Endothelial cell of umbilical vein (primary cell): ENCODE data around the gene PRRC2C. TPM values are rescaled to one million over a fixed set of nuclear protein-coding genes. Genes with fewer than 3 reads are reported as not detected.

Source experiments
- BruUV-seq: library from RNA; stranded (reverse); fragments of 400-500 nt; replicated peaks from 2 replicates; lab custom pipeline; 2021; lab: Mats Ljungman, UMichigan
- CTCF ChIA-PET: fragments of 300-600, 350-600 bp; sonication (Branson Sonifier 250); formaldehyde crosslinking; loops from one replicate; lab custom pipeline; 2021; ENCODE audit warnings: antibody characterized with exemption, inconsistent platforms; lab: Charles Lee
- POLR2A ChIA-PET: fragments of 300-600, 350-600 bp; sonication (Branson Sonifier 250); formaldehyde crosslinking; loops from one replicate; lab custom pipeline; 2021; ENCODE audit warnings: antibody characterized with exemption, inconsistent platforms; lab: Charles Lee
- DNase-seq: peaks from one replicate; pipeline ENCODE4 v3.0.0-alpha.2; 2011; ENCODE audit warnings: low read depth, low spot score
- FAIRE-seq: peaks from 2 replicates; lab custom pipeline; 2011; peaks lifted over from hg19 to GRCh38; lab: Jason Lieb, UNC
- H2AFZ ChIP-seq: 2 replicates; pipeline ENCODE4 v1.6.0; 2012; ENCODE audit warnings: low read depth, low read length, control low read depth, inconsistent platforms
- H3K27ac ChIP-seq: 2 replicates; pipeline ENCODE4 v1.5.1; 2011; ENCODE audit warnings: low read depth, mild to moderate bottlenecking, control low read depth, low read length, moderate library complexity; ENCODE audit not compliant: insufficient read depth
- H3K27me3 ChIP-seq, 2 experiments: 2 replicates each; pipeline versions ENCODE4 v1.6.0 to v1.6.1; 2011; ENCODE audit warnings: low read length in 2 of 2, mixed read lengths in 1 of 2; ENCODE audit not compliant: control insufficient read depth in 2 of 2, insufficient read depth in 2 of 2
- H3K36me3 ChIP-seq, 2 experiments: 2 replicates in 1 of 2; 3 replicates in 1 of 2; pipeline ENCODE4 v1.5.1; 2011; ENCODE audit warnings: low read length in 2 of 2, mild to moderate bottlenecking in 1 of 2, moderate library complexity in 1 of 2; ENCODE audit not compliant: control insufficient read depth in 2 of 2, insufficient read depth in 2 of 2; ENCODE audit errors: extremely low read depth in 1 of 2
- H3K4me1 ChIP-seq: 3 replicates; pipeline ENCODE4 v1.5.1; 2011; ENCODE audit warnings: mild to moderate bottlenecking, low read length; ENCODE audit not compliant: control insufficient read depth, insufficient read depth; ENCODE audit errors: extremely low read depth
- H3K4me2 ChIP-seq: 2 replicates; pipeline ENCODE4 v1.6.1; 2011; ENCODE audit warnings: low read length, control low read depth, mixed read lengths; ENCODE audit not compliant: insufficient read depth
- H3K4me3 ChIP-seq, 3 experiments: fragments of 200-600 bp in 1 of 3; sonication (generic), shearing (Covaris generic) in 1 of 3; replicated peaks in 1 of 3; 2 replicates each; pipeline ENCODE4 v1.5.1; 2011 to 2016; ENCODE audit warnings: control low read depth in 3 of 3, low read length in 3 of 3, mild to moderate bottlenecking in 2 of 3, inconsistent platforms in 1 of 3, low read depth in 1 of 3, moderate library complexity in 1 of 3; ENCODE audit not compliant: insufficient read depth in 1 of 3
- H3K79me2 ChIP-seq: 2 replicates; pipeline ENCODE4 v1.6.0; 2012; ENCODE audit warnings: low read length, inconsistent platforms; ENCODE audit not compliant: control insufficient read depth, insufficient read depth
- H3K9ac ChIP-seq: replicated peaks from 2 replicates; pipeline ENCODE3; 2011; ENCODE audit warnings: low read length, control low read depth; ENCODE audit not compliant: insufficient read depth; ENCODE audit errors: extremely low read depth
- H3K9me1 ChIP-seq: replicated peaks from 3 replicates; pipeline ENCODE4 v1.6.0; 2011; ENCODE audit warnings: mild to moderate bottlenecking, low read length; ENCODE audit not compliant: control insufficient read depth, insufficient read depth; ENCODE audit errors: extremely low read depth
- H3K9me3 ChIP-seq: replicated peaks from 2 replicates; pipeline ENCODE4 v1.5.1; 2012; ENCODE audit warnings: low read length, inconsistent platforms; ENCODE audit not compliant: control insufficient read depth, insufficient read depth
- H4K20me1 ChIP-seq: replicated peaks from 2 replicates; pipeline ENCODE3; 2011; ENCODE audit warnings: mild to moderate bottlenecking, low read length; ENCODE audit not compliant: control insufficient read depth, insufficient read depth; ENCODE audit errors: extremely low read depth
- EZH2 ChIP-seq: IDR thresholded peaks from 2 replicates; pipeline ENCODE4 v1.6.1; 2012; ENCODE audit warnings: borderline replicate concordance, low read depth, mild to moderate bottlenecking, moderate library complexity, low read length, inconsistent platforms; ENCODE audit not compliant: severe bottlenecking
- FOS ChIP-seq: IDR thresholded peaks from 2 replicates; pipeline ENCODE4 v1.6.1; 2011; ENCODE audit warnings: mild to moderate bottlenecking, low read length, moderate library complexity, borderline replicate concordance; ENCODE audit not compliant: insufficient read depth
- GATA2 ChIP-seq: IDR thresholded peaks from 2 replicates; pipeline ENCODE4 v1.7.0; 2011; ENCODE audit warnings: low read depth, mild to moderate bottlenecking, moderate library complexity, mixed read lengths, low read length; ENCODE audit not compliant: insufficient read length, insufficient read depth
- JUN ChIP-seq: IDR thresholded peaks from 2 replicates; pipeline ENCODE4 v1.6.1; 2011; ENCODE audit warnings: borderline replicate concordance, low read depth; ENCODE audit not compliant: insufficient read length, insufficient read depth
- MYC ChIP-seq: IDR thresholded peaks from one replicate; pipeline ENCODE4 v1.6.1; 2011; ENCODE audit warnings: mild to moderate bottlenecking, low read depth, low read length
- POLR2A ChIP-seq: IDR thresholded peaks from 2 replicates; pipeline ENCODE4 v1.6.1; 2012; ENCODE audit warnings: low read depth, mild to moderate bottlenecking, control low read depth, low read length
- POLR2AphosphoS5 ChIP-seq: IDR thresholded peaks from 2 replicates; pipeline ENCODE4 v1.6.1; 2012; ENCODE audit warnings: low read depth, mild to moderate bottlenecking, control low read depth, low read length, moderate library complexity; ENCODE audit not compliant: insufficient read depth
- dilution Hi-C: fragments of 300-500 bp; cut with MboI; formaldehyde crosslinking; loops from one replicate; pipeline ENCODE4 v1.15.0; 2019; ENCODE audit warnings: low sequenced_read_pairs; ENCODE audit not compliant: extremely low pct_ligation_motif_present
- intact Hi-C: fragments of 100-400 bp; cut with micrococcal nuclease; formaldehyde crosslinking; loops from one replicate; pipeline ENCODE4 v1.10.0; 2022
- polyA plus RNA-seq, 4 experiments: library from polyadenylated mRNA; depleted of rRNA in 3 of 4; stranded (reverse) in 3 of 4; unstranded in 1 of 4; fragments of >200 nt; gene quantifications; 2 replicates each; pipeline versions ENCODE4 v1.2.1 to v1.2.3, GENCODE V29; 2011 to 2012; ENCODE audit warnings: missing spikeins in 1 of 4
- total RNA-seq: library from RNA; stranded (reverse); gene quantifications from 2 replicates; pipeline ENCODE4 v1.2.3, GENCODE V29; 2021
- TF ChIP-seq, protein P1 (sequence below): IDR thresholded peaks from 2 replicates; pipeline ENCODE4 v1.6.1; 2011; ENCODE audit not compliant: insufficient read depth, insufficient read length
- TF ChIP-seq, protein P2 (sequence below), 2 donors: IDR thresholded peaks; 1 replicate in 1 of 2; 2 replicates in 1 of 2; pipeline ENCODE4 v1.5.1; 2011; ENCODE audit warnings: low read length in 2 of 2, mild to moderate bottlenecking in 2 of 2, moderate library complexity in 2 of 2, control low read depth in 1 of 2, inconsistent platforms in 1 of 2, low read depth in 1 of 2; ENCODE audit not compliant: insufficient read depth in 1 of 2; ENCODE audit errors: extremely low read depth in 1 of 2

PRRC2C gene
- total and polyA plus RNA-seq, 2 donors (not counting 3 experiments of a cell fraction or from before 2014, with no cell fraction given): 65.7 to 199 TPM

DNA sequence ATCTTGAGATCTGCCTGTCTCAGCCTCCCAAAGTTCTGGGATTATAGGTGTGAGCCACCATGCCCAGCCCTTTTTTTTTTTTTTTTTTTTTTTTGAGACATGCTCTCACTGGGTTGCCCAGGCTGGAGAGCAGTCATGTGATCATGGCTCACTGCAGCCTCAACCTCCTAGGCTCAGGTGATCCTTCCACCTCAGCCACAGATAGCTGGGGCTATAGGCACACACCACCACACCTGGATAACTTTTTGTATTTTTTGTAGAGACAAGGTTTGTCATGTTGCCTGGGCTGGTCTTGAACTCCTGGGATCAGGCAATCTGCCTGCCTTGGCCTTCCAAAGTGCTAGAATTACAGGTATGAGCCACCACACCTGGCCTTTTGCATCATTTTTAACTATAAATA lies 17.7 kb upstream of the PRRC2C start:
- ChIA-PET CTCF (interaction anchor here (1.4 kb wide), 1 partner anchor 10 kb away, joined by 3 read pairs; no protein-coding TSS in a partner anchor), POLR2A (no interaction called here)
- TF ChIP-seq, protein P1, sequence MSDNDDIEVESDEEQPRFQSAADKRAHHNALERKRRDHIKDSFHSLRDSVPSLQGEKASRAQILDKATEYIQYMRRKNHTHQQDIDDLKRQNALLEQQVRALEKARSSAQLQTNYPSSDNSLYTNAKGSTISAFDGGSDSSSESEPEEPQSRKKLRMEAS: no peak
- TF ChIP-seq GATA2: no peak
- no peak for TF ChIP-seq EZH2
- TF ChIP-seq FOS: no peak
- TF ChIP-seq JUN: no peak
- TF ChIP-seq MYC: no peak
- no peak for TF ChIP-seq POLR2A
- TF ChIP-seq POLR2AphosphoS5: no peak
- TF ChIP-seq, protein P2, sequence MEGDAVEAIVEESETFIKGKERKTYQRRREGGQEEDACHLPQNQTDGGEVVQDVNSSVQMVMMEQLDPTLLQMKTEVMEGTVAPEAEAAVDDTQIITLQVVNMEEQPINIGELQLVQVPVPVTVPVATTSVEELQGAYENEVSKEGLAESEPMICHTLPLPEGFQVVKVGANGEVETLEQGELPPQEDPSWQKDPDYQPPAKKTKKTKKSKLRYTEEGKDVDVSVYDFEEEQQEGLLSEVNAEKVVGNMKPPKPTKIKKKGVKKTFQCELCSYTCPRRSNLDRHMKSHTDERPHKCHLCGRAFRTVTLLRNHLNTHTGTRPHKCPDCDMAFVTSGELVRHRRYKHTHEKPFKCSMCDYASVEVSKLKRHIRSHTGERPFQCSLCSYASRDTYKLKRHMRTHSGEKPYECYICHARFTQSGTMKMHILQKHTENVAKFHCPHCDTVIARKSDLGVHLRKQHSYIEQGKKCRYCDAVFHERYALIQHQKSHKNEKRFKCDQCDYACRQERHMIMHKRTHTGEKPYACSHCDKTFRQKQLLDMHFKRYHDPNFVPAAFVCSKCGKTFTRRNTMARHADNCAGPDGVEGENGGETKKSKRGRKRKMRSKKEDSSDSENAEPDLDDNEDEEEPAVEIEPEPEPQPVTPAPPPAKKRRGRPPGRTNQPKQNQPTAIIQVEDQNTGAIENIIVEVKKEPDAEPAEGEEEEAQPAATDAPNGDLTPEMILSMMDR (IDR thresholded peaks at IDR 0.05; ENCODE audit: extremely low read depth in 1 of 2, insufficient read depth in 1 of 2, low read depth in 1 of 2, low read length in 2 of 2): no peak
- Histone ChIP-seq H3K27ac (no peak overlapping the region), H3K4me1 (peaks cover 10% of the 10 kb centered on the region), H3K27me3 (no peaks in the 10 kb centered on the region), H3K9me3 (no peaks in the 10 kb centered on the region), H2AFZ (no peak overlapping the region), H3K9me1 (no peaks in the 10 kb centered on the region), H3K4me3 (no peak overlapping the region), H3K4me2 (peak overlapping the region; percentile 39), H4K20me1 (no peaks in the 10 kb centered on the region), H3K36me3 (no peaks in the 10 kb centered on the region), H3K79me2 (no peaks in the 10 kb centered on the region), H3K9ac (no peak overlapping the region)
- BruUV-seq: no TSS peak
- FAIRE-seq: no peak
- dilution Hi-C loops: no loop called here
- no peak for DNase-seq
- intact Hi-C loops: loop anchor here (2.0 kb wide), 1 partner anchor 17 kb away; the partner anchor contains the start of gene PRRC2C
